Suprapubic skin (tissue), 4 donors: Measurements from ENCODE around the gene NAV3.

Experiments used
- CTCF ChIP-seq, 2 donors: fragments of 200-600 bp in 1 of 2; fragments of 450-650 bp in 1 of 2; sonication (generic) in 1 of 2; IDR thresholded peaks; one replicate each; pipeline ENCODE4 v1.5.1; 2016 to 2019; ENCODE audit warnings: antibody characterized with exemption in 2 of 2, mild to moderate bottlenecking in 1 of 2, moderate library complexity in 1 of 2
- POLR2A ChIP-seq, 2 donors: fragments of 450-650 bp; IDR thresholded peaks; one replicate each; pipeline ENCODE4 v1.6.1; 2017; ENCODE audit warnings: antibody characterized with exemption in 2 of 2, mild to moderate bottlenecking in 2 of 2, moderate library complexity in 2 of 2
- POLR2AphosphoS5 ChIP-seq, 3 donors: sonication (generic); formaldehyde crosslinking; IDR thresholded peaks; one replicate each; pipeline ENCODE4 v1.6.1; 2017; ENCODE audit warnings: antibody characterized with exemption in 3 of 3

GRCh38 chr12:77855548-77855947 is 24.9 kb downstream of the NAV3 start:
- no peak for TF ChIP-seq CTCF (IDR thresholded peaks at IDR 0.05)
- TF ChIP-seq POLR2A (IDR thresholded peaks at IDR 0.05), result no peak
- TF ChIP-seq POLR2AphosphoS5 (IDR thresholded peaks at IDR 0.05), result no peak
